HFFc6 (cell line): ENCODE data around the gene IGFBP3. TPM values are rescaled to one million over a fixed set of nuclear protein-coding genes. Genes with fewer than 3 reads are reported as not detected.
A peak's percentile ranks its signal among the peaks of the same experiment; 100 is the strongest.

Experiments
- DNase-seq: peaks from one replicate; pipeline ENCODE4 v3.0.0-alpha.2; 2018
- H3K27ac Mint-ChIP-seq: 2 replicates; pipeline ENCODE4 v1.8.0; 2020; ENCODE audit warnings: mild to moderate bottlenecking, mixed read lengths
- H3K27me3 Mint-ChIP-seq: 2 replicates; pipeline ENCODE4 v1.8.0; 2021; ENCODE audit warnings: mild to moderate bottlenecking, moderate library complexity, mixed read lengths; ENCODE audit not compliant: insufficient read depth
- H3K36me3 Mint-ChIP-seq: 2 replicates; pipeline ENCODE4 v1.8.0; 2021; ENCODE audit warnings: low read depth, mixed read lengths
- H3K4me1 Mint-ChIP-seq: 2 replicates; pipeline ENCODE4 v1.8.0; 2020; ENCODE audit warnings: low read depth, mixed read lengths
- H3K4me3 Mint-ChIP-seq: 2 replicates; pipeline ENCODE4 v1.8.0; 2020; ENCODE audit warnings: mild to moderate bottlenecking, moderate library complexity, mixed read lengths
- H3K9me3 Mint-ChIP-seq: 2 replicates; pipeline ENCODE4 v1.8.0; 2020; ENCODE audit warnings: mild to moderate bottlenecking, mixed read lengths
- total RNA-seq, 6 experiments: library from RNA; stranded (reverse); fragmentation: NEBNext Ultra II Directional; extraction: Animal tissue kit (Norgen Biotek cat#: 25700); gene quantifications; 2 replicates in 1 of 6; 3 replicates in 5 of 6; pipeline ENCODE4 v1.2.3, GENCODE V29; 2021
- TF ChIP-seq, protein P1 (sequence below): fragments of 200-600 bp; sonication (generic); IDR thresholded peaks from 2 replicates; pipeline ENCODE4 v1.5.0; 2021; ENCODE audit warnings: antibody characterized with exemption, mild to moderate bottlenecking

IGFBP3 gene
- total RNA-seq, 6 experiments from 2014 or later = 797 to 983 (median 926) TPM

DNA sequence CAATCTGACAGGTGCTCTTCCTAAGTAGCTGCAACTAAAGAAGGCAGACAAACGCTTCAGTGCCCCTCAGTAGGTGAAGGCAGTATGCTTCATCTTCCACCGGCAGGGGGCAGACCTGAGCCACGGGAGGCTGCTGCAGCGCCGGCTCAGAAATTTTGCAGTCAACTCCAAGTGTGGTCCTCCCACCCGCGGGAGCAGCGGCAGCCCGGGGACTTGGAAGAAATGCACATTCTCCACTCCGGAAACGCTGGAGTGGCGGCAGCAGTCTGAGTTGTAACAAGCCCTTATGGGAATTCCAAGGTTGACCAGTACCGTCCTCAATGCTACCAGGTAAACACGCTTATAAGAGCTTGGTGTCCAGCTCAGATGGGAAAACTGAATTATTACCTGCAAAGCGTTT, 3.4 kb downstream of the IGFBP3 start:
- H3K4me3 Mint-ChIP-seq = peak overlapping the region; percentile 98
- peaks cover 51% of the 10 kb centered on the region for H3K4me1 Mint-ChIP-seq
- H3K27ac Mint-ChIP-seq = no peak overlapping the region
- peak; percentile 68 for DNase-seq
- no peaks in the 10 kb centered on the region for H3K9me3 Mint-ChIP-seq
- H3K36me3 Mint-ChIP-seq = peaks cover 40% of the 10 kb centered on the region
- H3K27me3 Mint-ChIP-seq = no peaks in the 10 kb centered on the region
- TF ChIP-seq, protein P1, sequence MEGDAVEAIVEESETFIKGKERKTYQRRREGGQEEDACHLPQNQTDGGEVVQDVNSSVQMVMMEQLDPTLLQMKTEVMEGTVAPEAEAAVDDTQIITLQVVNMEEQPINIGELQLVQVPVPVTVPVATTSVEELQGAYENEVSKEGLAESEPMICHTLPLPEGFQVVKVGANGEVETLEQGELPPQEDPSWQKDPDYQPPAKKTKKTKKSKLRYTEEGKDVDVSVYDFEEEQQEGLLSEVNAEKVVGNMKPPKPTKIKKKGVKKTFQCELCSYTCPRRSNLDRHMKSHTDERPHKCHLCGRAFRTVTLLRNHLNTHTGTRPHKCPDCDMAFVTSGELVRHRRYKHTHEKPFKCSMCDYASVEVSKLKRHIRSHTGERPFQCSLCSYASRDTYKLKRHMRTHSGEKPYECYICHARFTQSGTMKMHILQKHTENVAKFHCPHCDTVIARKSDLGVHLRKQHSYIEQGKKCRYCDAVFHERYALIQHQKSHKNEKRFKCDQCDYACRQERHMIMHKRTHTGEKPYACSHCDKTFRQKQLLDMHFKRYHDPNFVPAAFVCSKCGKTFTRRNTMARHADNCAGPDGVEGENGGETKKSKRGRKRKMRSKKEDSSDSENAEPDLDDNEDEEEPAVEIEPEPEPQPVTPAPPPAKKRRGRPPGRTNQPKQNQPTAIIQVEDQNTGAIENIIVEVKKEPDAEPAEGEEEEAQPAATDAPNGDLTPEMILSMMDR = peak; percentile 98

DNA sequence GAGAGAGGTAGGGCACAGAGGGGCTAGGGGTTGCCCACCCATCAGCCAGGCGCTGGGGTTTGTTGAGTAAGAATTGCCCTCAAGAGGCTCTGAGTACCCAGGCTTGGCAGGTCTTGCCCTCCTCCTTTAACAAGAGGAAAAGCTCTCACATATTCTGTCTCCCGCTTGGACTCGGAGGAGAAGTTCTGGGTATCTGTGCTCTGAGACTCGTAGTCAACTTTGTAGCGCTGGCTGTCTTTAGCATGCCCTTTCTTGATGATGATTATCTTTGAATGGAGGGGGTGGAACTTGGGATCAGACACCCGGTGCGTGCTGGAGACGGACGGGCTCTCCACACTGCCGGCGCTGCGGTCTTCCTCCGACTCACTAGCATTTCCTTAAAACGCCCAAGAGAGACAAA, 4.0 kb downstream of the IGFBP3 start:
- Mint-ChIP-seq H3K36me3 (peaks cover 44% of the 10 kb centered on the region), H3K27ac (no peak overlapping the region), H3K4me3 (peak overlapping the region; percentile 98), H3K9me3 (no peaks in the 10 kb centered on the region), H3K27me3 (no peaks in the 10 kb centered on the region), H3K4me1 (peaks cover 45% of the 10 kb centered on the region)
- TF ChIP-seq, protein P1 = no peak
- no peak for DNase-seq

DNA sequence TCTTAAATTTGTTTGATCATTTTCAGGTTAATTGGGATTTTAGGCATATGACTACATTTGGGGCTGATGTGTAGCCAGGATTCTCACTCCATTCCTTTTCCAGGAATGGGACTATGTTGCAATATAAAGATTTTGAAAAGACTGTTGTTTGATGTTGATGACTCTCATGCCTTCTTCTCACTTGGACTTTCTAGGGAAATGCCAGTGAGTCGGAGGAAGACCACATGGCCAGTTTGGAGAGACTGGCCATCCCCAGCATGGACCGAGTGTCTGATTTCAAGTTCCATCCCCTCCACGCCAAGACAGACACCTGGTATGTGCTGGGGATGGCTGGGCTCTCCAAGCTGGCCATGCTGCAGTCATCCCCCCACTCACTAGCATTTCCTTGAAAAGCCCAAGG, 5.5 kb downstream of the IGFBP3 start:
- Mint-ChIP-seq H3K27me3 (no peaks in the 10 kb centered on the region), H3K27ac (peak overlapping the region; percentile 33; the same call in 1 of the 2 replicates), H3K36me3 (peaks cover 50% of the 10 kb centered on the region), H3K4me3 (no peak overlapping the region), H3K9me3 (no peaks in the 10 kb centered on the region), H3K4me1 (peaks cover 38% of the 10 kb centered on the region)
- no peak for DNase-seq
- TF ChIP-seq, protein P1 = no peak

DNA sequence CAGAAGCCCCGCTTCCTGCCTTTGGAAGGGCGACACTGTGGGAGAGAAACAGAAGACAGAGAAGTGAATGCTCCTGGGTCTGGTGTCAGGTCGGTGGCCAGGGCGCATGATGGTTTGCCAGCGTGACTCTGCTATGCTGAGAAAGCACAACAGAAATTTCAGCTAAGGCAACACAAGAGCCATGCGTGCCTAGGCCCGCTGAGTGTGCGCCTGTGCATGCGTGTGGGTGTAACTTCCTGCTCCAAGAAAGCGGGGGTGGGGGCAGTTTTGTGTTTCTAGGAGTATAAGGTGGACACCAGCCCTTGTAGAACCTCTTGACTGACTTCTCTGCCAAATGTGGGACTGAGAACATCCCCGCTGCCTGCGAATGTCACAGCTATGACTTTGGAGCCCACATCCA, 6.2 kb downstream of the IGFBP3 start:
- Mint-ChIP-seq H3K36me3 (peaks cover 47% of the 10 kb centered on the region), H3K9me3 (no peaks in the 10 kb centered on the region), H3K27ac (no peak overlapping the region), H3K27me3 (no peaks in the 10 kb centered on the region), H3K4me1 (peaks cover 35% of the 10 kb centered on the region), H3K4me3 (no peak overlapping the region)
- TF ChIP-seq, protein P1 = no peak
- DNase-seq = no peak

DNA sequence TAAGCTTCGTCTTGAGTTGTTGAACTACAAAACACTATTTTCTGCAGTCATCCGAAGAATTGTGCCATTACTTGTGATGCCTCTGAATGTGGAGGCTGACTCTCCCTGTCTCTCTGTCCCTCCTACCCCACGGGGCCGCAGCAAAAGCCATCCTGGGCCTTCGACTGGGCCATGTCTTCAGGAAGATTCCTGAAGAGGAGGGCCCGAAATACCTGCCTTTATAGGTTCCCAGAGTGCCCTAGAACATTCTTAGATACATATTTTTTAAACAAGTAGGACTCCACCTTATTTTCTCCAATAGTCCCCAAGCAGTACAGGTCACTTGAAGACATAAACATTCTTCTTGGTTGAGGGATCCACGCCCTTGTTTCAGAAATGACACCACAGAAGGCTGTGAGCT, 8.1 kb downstream of the IGFBP3 start:
- Mint-ChIP-seq H3K4me3 (no peak overlapping the region), H3K4me1 (peaks cover 15% of the 10 kb centered on the region), H3K27me3 (0 out of 2 replicates have a peak, but pooled peaks cover 3% of the 10 kb centered on the region)

More for the DNA sequence above, 8.1 kb downstream of the IGFBP3 start:
- no peak overlapping the region for H3K27ac Mint-ChIP-seq
- TF ChIP-seq, protein P1 = no peak
- H3K36me3 Mint-ChIP-seq = peaks cover 54% of the 10 kb centered on the region
- H3K9me3 Mint-ChIP-seq = peaks cover 6% of the 10 kb centered on the region
- DNase-seq = no peak
